ENCODE measurements around the gene GAL. TPM values are rescaled to one million over a fixed set of nuclear protein-coding genes. Genes with fewer than 3 reads are reported as not detected.

Gene GAL
- total and polyA plus RNA-seq, 7 donors, result 0.38 to 5.6 TPM; not detected in 5

- intact Hi-C loops (cut with DNase I), result no loop called here
- ATAC-seq (no peak), DNase-seq (no peak)
- Histone ChIP-seq H3K36me3 (ENCODE audit: insufficient read depth in 1 of 2, low read depth in 1 of 2) (no peaks in the 10 kb centered on the region), H3K9me3 (no peaks in the 10 kb centered on the region), H3K27ac (no peak overlapping the region), H3K4me3 (no peak overlapping the region), H3K27me3 (ENCODE audit: insufficient read depth in 3 of 3, low read length in 2 of 3) (peaks cover 0 to 4% (median 2%) of the 10 kb centered on the region in 3 donors), H3K4me1 (no peaks in the 10 kb centered on the region)
- TF ChIP-seq CTCF (IDR thresholded peaks at IDR 0.05), result no peak
- WGBS, 3 donors, result 85 to 89% (median 88%) methylated on average over 6 of the region's 6 CpGs
These were observed 51.3 kb downstream of the GAL start for GRCh38 chr11:68735646-68736045.

Other genes with a start within 250 kb of the GAL start
- 100 to 1,000 TPM in 1 of 4 donors, 10 to 100 TPM in 3; 58.8 to 102 (median 70.2) TPM for gene PPP6R3, start 223.8 kb upstream of the GAL start, total RNA-seq
- 10 to 100 TPM; 19.7 to 43.2 (median 26.8) TPM for gene PPP6R3, start 223.8 kb upstream of the GAL start, polyA plus RNA-seq
- gene TESMIN, start 67.0 kb downstream of the GAL start, total RNA-seq, result under 1 TPM; 0.24 to 0.44 (median 0.37) TPM
- under 1 TPM; 0.03 to 0.25 (median 0.07) TPM for gene TESMIN, start 67.0 kb downstream of the GAL start, polyA plus RNA-seq
- 10 to 100 TPM in 3 of 4 donors, 1 to 10 TPM in 1; 9.7 to 29.2 (median 15.0) TPM for gene CPT1A, start 157.4 kb downstream of the GAL start, total RNA-seq
- gene CPT1A, start 157.4 kb downstream of the GAL start, polyA plus RNA-seq, result 10 to 100 TPM in 2 of 3 donors, 1 to 10 TPM in 1; 8.6 to 12.9 (median 11.5) TPM
- 100 to 1,000 TPM in 1 of 4 donors, 10 to 100 TPM in 3; 59.2 to 104 (median 70.8) TPM for gene MRPL21, start 219.3 kb downstream of the GAL start, total RNA-seq
- gene MRPL21, start 219.3 kb downstream of the GAL start, polyA plus RNA-seq, result 100 to 1,000 TPM; 108 to 181 (median 127) TPM
- gene IGHMBP2, start 219.3 kb downstream of the GAL start, total RNA-seq, result 10 to 100 TPM; 12.1 to 18.4 (median 13.0) TPM
- gene IGHMBP2, start 219.3 kb downstream of the GAL start, polyA plus RNA-seq, result 10 to 100 TPM; 12.4 to 19.0 (median 17.7) TPM

Measured in psoas muscle (tissue), 8 donors.